Endothelial cell of umbilical vein (primary cell): ENCODE data around the gene BTBD10. TPM values are rescaled to one million over a fixed set of nuclear protein-coding genes. Genes with fewer than 3 reads are reported as not detected.

Experiments
- BruUV-seq: library from RNA; stranded (reverse); fragments of 400-500 nt; replicated peaks from 2 replicates; lab custom pipeline; 2021; lab: Mats Ljungman, UMichigan
- CTCF ChIA-PET: fragments of 300-600, 350-600 bp; sonication (Branson Sonifier 250); formaldehyde crosslinking; loops from one replicate; lab custom pipeline; 2021; ENCODE audit warnings: antibody characterized with exemption, inconsistent platforms; lab: Charles Lee
- POLR2A ChIA-PET: fragments of 300-600, 350-600 bp; sonication (Branson Sonifier 250); formaldehyde crosslinking; loops from one replicate; lab custom pipeline; 2021; ENCODE audit warnings: antibody characterized with exemption, inconsistent platforms; lab: Charles Lee
- DNase-seq: peaks from one replicate; pipeline ENCODE4 v3.0.0-alpha.2; 2011; ENCODE audit warnings: low read depth, low spot score
- FAIRE-seq: peaks from 2 replicates; lab custom pipeline; 2011; peaks lifted over from hg19 to GRCh38; lab: Jason Lieb, UNC
- H2AFZ ChIP-seq: 2 replicates; pipeline ENCODE4 v1.6.0; 2012; ENCODE audit warnings: low read depth, low read length, control low read depth, inconsistent platforms
- H3K27ac ChIP-seq: 2 replicates; pipeline ENCODE4 v1.5.1; 2011; ENCODE audit warnings: low read depth, mild to moderate bottlenecking, control low read depth, low read length, moderate library complexity; ENCODE audit not compliant: insufficient read depth
- H3K27me3 ChIP-seq, 2 experiments: 2 replicates each; pipeline versions ENCODE4 v1.6.0 to v1.6.1; 2011; ENCODE audit warnings: low read length in 2 of 2, mixed read lengths in 1 of 2; ENCODE audit not compliant: control insufficient read depth in 2 of 2, insufficient read depth in 2 of 2
- H3K36me3 ChIP-seq, 2 experiments: 2 replicates in 1 of 2; 3 replicates in 1 of 2; pipeline ENCODE4 v1.5.1; 2011; ENCODE audit warnings: low read length in 2 of 2, mild to moderate bottlenecking in 1 of 2, moderate library complexity in 1 of 2; ENCODE audit not compliant: control insufficient read depth in 2 of 2, insufficient read depth in 2 of 2; ENCODE audit errors: extremely low read depth in 1 of 2
- H3K4me1 ChIP-seq: 3 replicates; pipeline ENCODE4 v1.5.1; 2011; ENCODE audit warnings: mild to moderate bottlenecking, low read length; ENCODE audit not compliant: control insufficient read depth, insufficient read depth; ENCODE audit errors: extremely low read depth
- H3K4me2 ChIP-seq: 2 replicates; pipeline ENCODE4 v1.6.1; 2011; ENCODE audit warnings: low read length, control low read depth, mixed read lengths; ENCODE audit not compliant: insufficient read depth
- H3K4me3 ChIP-seq, 3 experiments: fragments of 200-600 bp in 1 of 3; sonication (generic), shearing (Covaris generic) in 1 of 3; replicated peaks in 1 of 3; 2 replicates each; pipeline ENCODE4 v1.5.1; 2011 to 2016; ENCODE audit warnings: control low read depth in 3 of 3, low read length in 3 of 3, mild to moderate bottlenecking in 2 of 3, inconsistent platforms in 1 of 3, low read depth in 1 of 3, moderate library complexity in 1 of 3; ENCODE audit not compliant: insufficient read depth in 1 of 3
- H3K79me2 ChIP-seq: 2 replicates; pipeline ENCODE4 v1.6.0; 2012; ENCODE audit warnings: low read length, inconsistent platforms; ENCODE audit not compliant: control insufficient read depth, insufficient read depth
- H3K9ac ChIP-seq: replicated peaks from 2 replicates; pipeline ENCODE3; 2011; ENCODE audit warnings: low read length, control low read depth; ENCODE audit not compliant: insufficient read depth; ENCODE audit errors: extremely low read depth
- H3K9me1 ChIP-seq: replicated peaks from 3 replicates; pipeline ENCODE4 v1.6.0; 2011; ENCODE audit warnings: mild to moderate bottlenecking, low read length; ENCODE audit not compliant: control insufficient read depth, insufficient read depth; ENCODE audit errors: extremely low read depth
- H3K9me3 ChIP-seq: replicated peaks from 2 replicates; pipeline ENCODE4 v1.5.1; 2012; ENCODE audit warnings: low read length, inconsistent platforms; ENCODE audit not compliant: control insufficient read depth, insufficient read depth
- H4K20me1 ChIP-seq: replicated peaks from 2 replicates; pipeline ENCODE3; 2011; ENCODE audit warnings: mild to moderate bottlenecking, low read length; ENCODE audit not compliant: control insufficient read depth, insufficient read depth; ENCODE audit errors: extremely low read depth
- CTCF ChIP-seq, 2 donors: IDR thresholded peaks; 1 replicate in 1 of 2; 2 replicates in 1 of 2; pipeline ENCODE4 v1.5.1; 2011; ENCODE audit warnings: low read length in 2 of 2, mild to moderate bottlenecking in 2 of 2, moderate library complexity in 2 of 2, control low read depth in 1 of 2, inconsistent platforms in 1 of 2, low read depth in 1 of 2; ENCODE audit not compliant: insufficient read depth in 1 of 2; ENCODE audit errors: extremely low read depth in 1 of 2
- EZH2 ChIP-seq: IDR thresholded peaks from 2 replicates; pipeline ENCODE4 v1.6.1; 2012; ENCODE audit warnings: borderline replicate concordance, low read depth, mild to moderate bottlenecking, moderate library complexity, low read length, inconsistent platforms; ENCODE audit not compliant: severe bottlenecking
- FOS ChIP-seq: IDR thresholded peaks from 2 replicates; pipeline ENCODE4 v1.6.1; 2011; ENCODE audit warnings: mild to moderate bottlenecking, low read length, moderate library complexity, borderline replicate concordance; ENCODE audit not compliant: insufficient read depth
- GATA2 ChIP-seq: IDR thresholded peaks from 2 replicates; pipeline ENCODE4 v1.7.0; 2011; ENCODE audit warnings: low read depth, mild to moderate bottlenecking, moderate library complexity, mixed read lengths, low read length; ENCODE audit not compliant: insufficient read length, insufficient read depth
- JUN ChIP-seq: IDR thresholded peaks from 2 replicates; pipeline ENCODE4 v1.6.1; 2011; ENCODE audit warnings: borderline replicate concordance, low read depth; ENCODE audit not compliant: insufficient read length, insufficient read depth
- MAX ChIP-seq: IDR thresholded peaks from 2 replicates; pipeline ENCODE4 v1.6.1; 2011; ENCODE audit not compliant: insufficient read depth, insufficient read length
- MYC ChIP-seq: IDR thresholded peaks from one replicate; pipeline ENCODE4 v1.6.1; 2011; ENCODE audit warnings: mild to moderate bottlenecking, low read depth, low read length
- POLR2A ChIP-seq: IDR thresholded peaks from 2 replicates; pipeline ENCODE4 v1.6.1; 2012; ENCODE audit warnings: low read depth, mild to moderate bottlenecking, control low read depth, low read length
- POLR2AphosphoS5 ChIP-seq: IDR thresholded peaks from 2 replicates; pipeline ENCODE4 v1.6.1; 2012; ENCODE audit warnings: low read depth, mild to moderate bottlenecking, control low read depth, low read length, moderate library complexity; ENCODE audit not compliant: insufficient read depth
- dilution Hi-C: fragments of 300-500 bp; cut with MboI; formaldehyde crosslinking; loops from one replicate; pipeline ENCODE4 v1.15.0; 2019; ENCODE audit warnings: low sequenced_read_pairs; ENCODE audit not compliant: extremely low pct_ligation_motif_present
- intact Hi-C: fragments of 100-400 bp; cut with micrococcal nuclease; formaldehyde crosslinking; loops from one replicate; pipeline ENCODE4 v1.10.0; 2022
- polyA plus RNA-seq, 4 experiments: library from polyadenylated mRNA; depleted of rRNA in 3 of 4; stranded (reverse) in 3 of 4; unstranded in 1 of 4; fragments of >200 nt; gene quantifications; 2 replicates each; pipeline versions ENCODE4 v1.2.1 to v1.2.3, GENCODE V29; 2011 to 2012; ENCODE audit warnings: missing spikeins in 1 of 4
- total RNA-seq: library from RNA; stranded (reverse); gene quantifications from 2 replicates; pipeline ENCODE4 v1.2.3, GENCODE V29; 2021

Gene BTBD10
- total and polyA plus RNA-seq, 2 donors (not counting 3 experiments of a cell fraction or from before 2014, with no cell fraction given) = 31.7 to 49.6 TPM

- Histone ChIP-seq H3K36me3 (no peaks in the 10 kb centered on the region), H3K9me3 (no peaks in the 10 kb centered on the region), H3K27ac (no peak within 1 kb of the TSS), H3K9me1 (no peaks in the 10 kb centered on the region), H3K4me1 (no peaks in the 10 kb centered on the region), H3K9ac (no peak within 1 kb of the TSS), H3K79me2 (no peaks in the 10 kb centered on the region), H2AFZ (no peak within 1 kb of the TSS), H3K4me2 (no peak within 1 kb of the TSS), H3K27me3 (peaks cover 4 to 26% of the 10 kb centered on the region in 2 experiments), H3K4me3 (no peak within 1 kb of the TSS), H4K20me1 (no peaks in the 10 kb centered on the region)
- TF ChIP-seq POLR2AphosphoS5 = no peak
- TF ChIP-seq FOS = no peak
- no peak for TF ChIP-seq EZH2
- TF ChIP-seq CTCF (IDR thresholded peaks at IDR 0.05; ENCODE audit: extremely low read depth in 1 of 2, insufficient read depth in 1 of 2, low read depth in 1 of 2, low read length in 2 of 2) = no peak
- TF ChIP-seq MAX = no peak
- TF ChIP-seq JUN = no peak
- no peak for TF ChIP-seq MYC
- no peak for TF ChIP-seq GATA2
- TF ChIP-seq POLR2A = no peak
- ChIA-PET CTCF (interaction anchor here (1.7 kb wide), 1 partner anchor 9 kb away, joined by 5 read pairs; no protein-coding TSS in a partner anchor), POLR2A (no interaction called here)
- no TSS peak for BruUV-seq
- no peak for DNase-seq
- intact Hi-C loops (no loop called here), dilution Hi-C loops (no loop called here)
- FAIRE-seq = no peak
Observed at GRCh38 chr11:13495929-13496328, 32.9 kb upstream of the BTBD10 start, which contains the start of gene PTH. TSS of gene PTH (minus strand) at chr11:13495997. CDS start at chr11:13492855, 3,142 bp downstream.
